CD4-positive, alpha-beta T cell treated with Interleukin-4 for 1 hour (primary cell): Measurements from ENCODE around the gene CEL.
"Not testable (repeated sequence)": the region's sequence is repeated elsewhere in the genome, so short reads cannot be mapped to it uniquely, and the experiment has no call there.

Experiments used
- DNase-seq, 2 donors: peaks; one replicate each; pipeline ENCODE4 v3.0.0-alpha.2; 2020 to 2022

The CEL gene

DNA sequence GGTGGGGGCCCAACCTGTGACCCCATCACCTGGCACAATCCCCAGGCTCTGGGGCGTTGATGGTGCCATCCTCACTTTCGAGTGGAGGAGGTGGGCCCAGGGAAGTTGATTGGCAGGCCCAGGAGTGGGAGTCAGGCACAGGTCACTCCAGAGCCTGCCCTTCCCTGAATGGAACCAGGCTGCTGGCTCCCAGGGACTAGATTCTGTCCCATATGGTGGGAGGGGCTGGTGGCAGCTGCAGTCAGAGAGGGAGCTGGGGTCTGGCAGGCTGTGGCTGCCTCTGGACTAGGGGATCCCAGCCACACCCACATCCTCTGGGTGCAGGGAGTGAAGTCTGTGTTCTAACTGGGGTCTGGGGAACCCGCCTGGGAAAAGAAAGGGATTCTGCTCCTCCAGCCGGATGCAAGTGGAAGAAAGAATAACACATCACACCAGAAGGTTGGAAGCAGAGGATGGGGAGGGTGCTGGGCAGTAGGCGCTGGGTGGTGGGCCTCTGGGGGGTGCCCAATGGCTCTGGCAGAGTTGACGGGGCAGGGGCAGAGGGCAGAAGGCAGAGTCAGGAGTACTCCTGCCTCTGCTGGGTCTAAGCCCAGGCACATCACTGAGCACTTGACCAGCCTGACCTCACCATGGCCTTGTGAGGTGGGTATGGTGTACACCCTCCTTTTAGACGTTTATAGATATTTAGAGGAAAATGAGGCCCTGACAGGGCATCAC is 25.8 kb downstream of the CEL start:
- DNase-seq, result no peak

DNA sequence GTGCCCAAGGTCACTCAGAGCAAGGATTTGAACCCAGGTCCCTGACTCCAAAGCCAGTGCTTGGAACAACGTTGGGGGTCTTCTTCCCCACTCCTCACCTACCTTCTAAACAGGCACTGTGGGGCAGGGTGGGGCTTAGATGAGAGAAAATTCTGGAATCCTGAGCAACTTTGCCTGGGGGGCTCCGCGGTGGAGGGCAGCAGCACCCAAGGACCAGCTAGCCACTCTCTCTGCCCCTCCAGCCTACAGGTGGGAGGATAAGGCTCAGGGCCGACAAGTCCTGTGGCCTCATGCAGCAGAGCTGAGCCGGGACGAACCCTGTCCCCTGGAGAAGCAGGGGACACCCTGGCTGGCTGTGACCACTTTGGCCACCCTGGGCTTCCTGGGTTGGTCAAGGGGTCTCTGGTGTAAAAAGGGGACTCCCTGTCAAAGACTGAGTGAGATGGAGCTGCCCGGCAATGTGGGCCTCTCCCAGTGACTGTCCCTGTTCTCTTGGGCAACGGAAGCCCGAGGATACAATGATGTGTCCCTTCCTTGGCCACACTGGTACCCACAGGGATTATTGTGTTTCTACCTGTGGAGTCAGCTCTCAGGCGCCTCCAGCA is 26.5 kb downstream of the CEL start:
- no peak for DNase-seq

DNA sequence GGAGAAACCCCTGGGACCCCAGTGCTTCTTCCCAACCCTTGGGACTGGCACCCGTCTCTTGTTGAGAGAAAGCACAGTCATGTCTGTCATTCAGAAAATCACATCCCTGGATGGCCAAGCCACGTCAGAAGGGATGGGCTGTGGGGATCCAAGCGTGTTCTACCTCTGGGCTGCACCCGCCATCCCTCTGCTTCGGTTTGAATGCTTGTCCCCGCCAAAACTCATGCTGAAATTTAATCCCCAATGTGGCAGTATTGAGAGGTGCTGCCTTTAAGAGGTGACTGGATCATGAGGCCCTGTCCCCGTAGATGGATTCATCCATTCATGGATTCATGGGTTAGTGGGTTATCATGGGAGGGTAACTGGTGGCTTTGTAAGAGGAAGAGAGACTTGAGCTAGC is 27.0 kb downstream of the CEL start:
- no peak for DNase-seq

DNA sequence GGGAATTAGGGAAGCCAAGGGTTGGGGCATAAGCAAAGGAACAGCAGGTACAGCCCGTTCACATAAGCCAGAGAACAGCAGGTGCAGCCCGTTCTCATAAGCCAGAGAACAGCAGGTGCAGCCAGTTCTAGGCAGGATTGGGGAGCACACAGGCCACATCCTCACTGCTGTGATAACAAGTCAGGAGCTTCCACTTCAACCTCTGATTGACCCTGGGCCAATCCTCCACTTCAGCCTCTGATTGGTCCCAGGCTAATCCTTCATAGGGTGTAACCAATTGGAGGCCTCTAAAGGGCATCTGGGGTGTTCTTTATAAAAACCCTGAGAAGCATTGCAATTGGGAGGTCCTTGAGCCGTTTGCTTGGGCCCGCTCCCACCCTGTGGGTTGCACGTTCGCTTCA is 27.5 kb downstream of the CEL start:
- DNase-seq, result no peak

DNA sequence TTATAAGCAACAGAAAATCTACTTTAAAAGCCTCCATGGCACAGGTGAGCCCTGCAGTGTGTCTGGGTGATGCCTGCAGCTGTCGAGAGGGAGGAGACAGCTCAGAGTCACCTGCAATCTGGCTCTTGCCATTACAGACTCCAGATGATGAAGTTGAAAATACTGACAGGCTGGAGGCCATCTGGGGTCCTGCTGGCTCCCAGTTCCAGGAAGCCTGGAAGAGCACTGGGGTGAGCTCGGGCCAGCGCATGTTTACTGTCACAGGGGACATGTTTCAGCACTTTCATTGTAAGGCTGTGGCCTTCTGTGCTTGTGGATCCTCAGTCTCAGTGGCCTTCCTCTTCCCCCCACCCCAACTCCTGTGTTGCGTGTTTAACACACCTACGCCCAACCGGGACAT is 28.4 kb downstream of the CEL start:
- no peak for DNase-seq

DNA sequence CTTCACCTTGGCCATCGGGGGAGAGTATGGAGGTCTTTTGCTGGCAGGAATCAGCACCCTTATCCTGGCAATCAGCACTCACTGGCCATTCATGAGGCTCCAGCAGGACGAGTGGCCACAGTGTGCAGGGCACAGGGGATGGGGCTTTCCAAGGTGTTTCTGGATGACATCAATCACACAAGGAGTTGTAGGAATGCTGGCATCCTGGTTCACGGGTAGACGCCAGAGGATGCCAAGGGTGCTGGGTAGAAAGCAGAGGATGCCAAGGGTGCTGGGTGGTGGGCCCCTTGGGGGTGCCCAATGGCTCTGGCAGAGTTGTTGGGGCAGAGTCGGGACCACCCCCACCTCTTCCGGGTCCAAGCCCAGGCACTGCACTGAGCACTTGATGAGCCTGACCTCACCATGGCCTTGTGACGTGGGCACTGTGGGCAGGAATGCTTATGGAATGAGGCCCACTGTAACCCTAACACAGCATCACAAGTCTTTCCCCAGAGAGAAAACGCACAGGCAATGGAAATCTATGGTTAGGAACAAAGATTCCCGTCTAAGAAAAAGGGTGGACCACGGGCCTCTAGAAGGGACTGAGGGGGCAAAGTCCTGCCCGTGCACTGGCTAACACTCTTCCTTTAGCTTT is 29.1 kb downstream of the CEL start:
- DNase-seq, result no peak

DNA sequence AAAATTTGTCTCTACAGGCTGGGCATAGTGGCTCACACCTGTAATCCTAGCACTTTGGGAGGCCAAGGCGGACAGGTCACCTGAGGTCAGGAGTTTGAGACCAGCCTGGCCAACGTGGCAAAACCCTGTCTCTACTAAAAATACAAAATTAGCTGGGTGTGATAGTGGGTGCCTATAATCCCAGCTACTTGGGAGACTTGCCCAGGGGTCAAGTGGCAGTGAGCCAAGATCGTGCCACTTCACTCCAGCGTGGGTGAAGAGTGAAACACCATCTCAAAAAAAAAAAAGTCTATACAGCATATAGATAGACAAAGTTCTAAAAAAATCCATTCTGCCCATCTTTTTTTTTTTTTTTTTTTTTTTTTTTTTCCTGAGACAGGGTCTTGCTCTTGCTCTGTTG is 32.6 kb downstream of the CEL start:
- not testable (repeated sequence) for DNase-seq

DNA sequence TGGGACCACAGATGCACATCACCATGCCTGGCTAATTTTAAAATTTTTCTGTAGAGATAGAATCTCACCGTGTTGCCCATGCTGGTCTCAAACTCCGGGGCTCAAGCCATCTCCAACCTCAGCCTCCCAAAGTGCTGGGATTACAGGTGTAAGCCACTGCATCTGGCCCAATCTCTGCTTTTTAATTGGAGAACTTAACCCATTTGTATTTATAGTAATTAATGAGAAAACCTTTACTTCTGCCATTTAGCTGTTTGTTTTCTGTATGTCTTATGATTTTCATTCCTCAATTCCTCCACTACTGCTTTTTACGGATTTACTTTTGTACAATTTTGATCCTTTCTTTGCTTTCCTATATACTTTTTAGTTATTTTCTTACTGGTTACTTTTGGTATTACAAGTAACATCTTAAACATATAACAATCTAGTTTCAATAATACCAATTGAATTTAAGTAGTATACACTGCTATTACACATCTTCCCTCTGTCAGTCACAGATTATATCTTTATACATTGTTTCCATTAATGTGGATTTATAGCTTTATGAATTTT is 33.1 kb downstream of the CEL start:
- DNase-seq, result no peak

DNA sequence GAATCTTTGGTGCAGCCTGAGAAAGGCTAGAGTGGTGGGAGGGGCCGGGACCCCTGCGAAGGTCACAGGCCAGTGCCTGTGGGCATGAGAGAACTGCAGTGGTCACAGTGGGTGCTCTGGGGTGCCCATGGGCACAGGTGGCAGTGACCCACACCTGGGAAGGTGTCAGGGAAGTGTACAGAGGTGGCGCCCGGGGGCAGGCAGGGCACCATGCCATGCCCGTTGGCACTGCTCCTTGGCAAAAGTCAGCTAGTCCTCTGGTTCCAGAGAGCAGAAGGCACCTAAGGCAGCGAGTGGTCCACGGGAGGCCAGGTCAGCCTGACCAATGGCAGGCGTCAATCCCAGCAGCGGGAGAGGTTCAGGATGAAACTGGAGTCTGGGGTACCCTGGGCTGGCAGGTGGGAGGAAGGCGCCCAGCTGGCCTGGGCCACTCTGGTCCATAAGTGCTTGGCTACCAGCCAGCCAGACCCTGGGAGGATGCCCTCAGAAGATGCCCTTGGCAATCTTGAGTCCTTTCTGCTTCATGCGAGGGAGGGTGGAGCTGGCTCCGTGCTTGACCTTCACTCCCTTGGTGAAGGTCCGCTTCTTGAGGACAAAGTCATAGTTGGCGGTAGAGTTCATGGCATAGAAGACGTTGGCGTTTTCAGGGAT is 36.4 kb downstream of the CEL start:
- DNase-seq, result no peak

DNA sequence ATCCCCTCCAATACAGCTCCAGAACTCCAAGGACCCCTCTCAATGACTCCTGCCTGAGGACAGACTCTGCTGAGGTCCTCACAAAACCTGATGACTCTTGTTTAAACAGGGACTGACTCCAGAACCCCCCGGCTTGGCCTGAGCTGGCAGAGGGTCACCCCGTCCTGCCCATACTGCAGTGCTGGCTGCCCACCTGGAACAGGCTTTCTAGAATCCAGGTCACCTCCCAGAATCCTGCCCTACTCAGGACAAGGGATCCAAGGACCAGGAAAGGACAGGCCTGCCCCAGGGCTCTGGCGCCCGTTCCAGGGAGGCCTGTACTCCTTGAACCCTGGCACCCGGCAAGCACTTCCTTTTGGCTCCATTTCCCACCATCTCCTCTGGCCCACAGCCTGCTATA is 37.1 kb downstream of the CEL start:
- DNase-seq, result no peak

DNA sequence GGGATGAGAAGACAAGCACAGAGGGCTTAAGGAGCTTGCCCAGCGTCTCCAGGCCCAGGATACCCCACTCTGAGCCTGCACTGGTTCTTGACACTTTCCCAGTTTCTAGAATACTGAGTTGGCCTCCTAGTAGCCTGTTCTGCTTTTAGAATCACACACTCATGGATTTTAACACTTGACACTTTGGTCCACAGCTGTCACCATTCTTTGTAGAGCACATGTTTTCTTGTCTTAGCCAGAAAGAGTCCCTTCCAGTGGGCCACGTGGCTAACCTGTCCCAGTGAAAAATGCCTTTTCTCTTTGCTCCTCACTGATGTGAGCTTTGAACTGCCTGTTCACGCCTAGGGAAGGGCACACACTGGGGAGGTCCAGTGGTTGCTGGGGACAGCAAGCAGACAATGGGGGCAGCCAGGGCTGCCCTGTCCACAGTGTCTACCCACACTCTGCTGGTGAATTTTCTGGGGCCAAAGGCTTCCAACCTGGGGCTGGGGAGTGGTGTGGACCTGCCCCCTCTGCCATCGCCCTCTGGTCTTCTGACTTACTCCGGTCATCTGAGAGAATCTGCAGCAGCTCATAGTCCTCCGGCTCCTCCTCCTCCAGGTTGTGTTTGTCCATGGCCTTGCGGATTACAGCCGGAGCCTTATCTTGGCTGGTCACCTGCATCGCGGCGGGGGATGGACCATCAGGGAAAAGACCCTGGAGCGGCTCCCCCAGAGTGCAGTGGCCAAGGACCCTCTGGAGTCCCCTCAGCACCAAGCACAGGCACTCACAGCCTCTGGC is 38.1 kb downstream of the CEL start:
- DNase-seq, result no peak

DNA sequence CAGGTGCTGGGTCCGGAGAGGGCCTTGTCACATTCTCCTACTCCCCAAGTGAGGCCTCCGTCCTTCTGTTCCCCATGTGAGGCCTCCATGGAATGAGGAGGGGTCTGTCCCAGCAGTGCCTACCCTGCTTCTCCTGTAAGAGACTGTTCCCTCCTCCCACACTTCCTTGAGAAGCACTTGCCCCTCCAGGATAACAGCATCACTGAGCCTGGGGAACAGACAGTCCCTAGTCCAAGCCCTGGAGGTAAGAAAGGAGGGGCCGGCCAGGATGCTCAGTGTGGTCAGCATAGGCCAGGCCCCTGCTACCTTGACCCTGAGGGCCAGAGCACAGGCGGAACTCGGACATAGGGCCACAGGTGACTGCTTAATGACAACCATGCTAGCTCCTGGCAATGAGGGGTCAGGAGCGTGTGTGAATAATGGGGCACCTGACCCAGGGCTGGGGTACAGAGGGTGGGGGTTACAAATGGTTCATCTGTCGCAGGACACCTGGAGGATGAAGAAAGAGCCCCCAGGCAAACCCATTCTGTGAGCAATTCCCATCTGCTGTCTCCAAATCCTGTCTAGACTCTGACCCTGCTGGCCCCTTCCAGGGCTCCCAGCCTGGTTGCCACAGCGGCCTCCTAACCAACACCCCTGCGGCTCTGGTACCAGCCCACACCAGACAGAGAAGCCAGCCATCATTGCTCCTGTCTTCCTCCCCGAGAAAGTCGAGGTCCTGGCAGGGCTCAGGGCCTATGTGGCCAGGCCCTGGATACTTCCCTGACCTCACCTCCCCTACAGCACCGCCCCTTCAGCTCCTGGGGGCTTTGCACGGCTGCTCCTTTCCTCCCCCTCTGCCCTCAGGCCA is 39.0 kb downstream of the CEL start:
- no peak for DNase-seq

DNA sequence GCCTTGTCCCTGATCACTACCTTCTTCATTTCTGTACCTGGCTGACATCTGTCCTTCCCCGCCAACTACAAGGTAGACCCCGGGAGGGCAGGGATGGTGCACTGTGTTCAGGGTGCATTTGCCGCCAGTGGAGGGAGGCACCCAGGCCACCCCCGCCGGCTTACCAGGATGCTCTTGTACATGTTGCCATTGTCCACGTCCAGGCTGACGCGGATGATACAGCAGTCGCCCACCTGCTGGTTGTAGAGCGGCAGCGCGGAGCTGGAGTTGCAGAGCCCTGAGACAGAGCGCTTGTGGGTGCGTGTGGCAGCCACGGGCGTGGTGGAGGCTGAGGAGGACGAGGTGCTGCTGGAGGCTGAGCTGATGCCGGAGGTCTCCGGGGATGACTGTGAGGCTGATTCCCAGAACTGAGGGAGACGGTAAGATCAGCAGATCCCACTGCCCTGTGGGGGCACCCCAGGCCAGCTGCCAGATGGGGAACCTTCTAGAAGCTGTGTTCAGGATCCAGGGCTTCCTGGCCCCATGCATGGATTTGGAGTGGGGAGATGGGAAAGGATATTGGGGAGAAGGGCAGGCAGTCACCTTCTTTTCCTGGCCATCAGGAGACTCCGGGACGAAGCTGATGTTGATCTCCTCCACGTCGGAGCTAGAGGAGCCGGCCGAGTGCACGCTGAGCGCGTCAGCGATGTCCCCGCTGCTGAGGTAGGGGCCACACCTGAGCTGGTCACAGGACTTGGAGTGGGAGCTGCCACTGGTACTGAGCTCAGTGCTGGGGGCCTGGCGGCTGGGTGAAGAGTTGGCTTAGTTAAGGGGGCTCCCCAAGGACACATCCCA is 39.8 kb downstream of the CEL start:
- DNase-seq, result no peak

DNA sequence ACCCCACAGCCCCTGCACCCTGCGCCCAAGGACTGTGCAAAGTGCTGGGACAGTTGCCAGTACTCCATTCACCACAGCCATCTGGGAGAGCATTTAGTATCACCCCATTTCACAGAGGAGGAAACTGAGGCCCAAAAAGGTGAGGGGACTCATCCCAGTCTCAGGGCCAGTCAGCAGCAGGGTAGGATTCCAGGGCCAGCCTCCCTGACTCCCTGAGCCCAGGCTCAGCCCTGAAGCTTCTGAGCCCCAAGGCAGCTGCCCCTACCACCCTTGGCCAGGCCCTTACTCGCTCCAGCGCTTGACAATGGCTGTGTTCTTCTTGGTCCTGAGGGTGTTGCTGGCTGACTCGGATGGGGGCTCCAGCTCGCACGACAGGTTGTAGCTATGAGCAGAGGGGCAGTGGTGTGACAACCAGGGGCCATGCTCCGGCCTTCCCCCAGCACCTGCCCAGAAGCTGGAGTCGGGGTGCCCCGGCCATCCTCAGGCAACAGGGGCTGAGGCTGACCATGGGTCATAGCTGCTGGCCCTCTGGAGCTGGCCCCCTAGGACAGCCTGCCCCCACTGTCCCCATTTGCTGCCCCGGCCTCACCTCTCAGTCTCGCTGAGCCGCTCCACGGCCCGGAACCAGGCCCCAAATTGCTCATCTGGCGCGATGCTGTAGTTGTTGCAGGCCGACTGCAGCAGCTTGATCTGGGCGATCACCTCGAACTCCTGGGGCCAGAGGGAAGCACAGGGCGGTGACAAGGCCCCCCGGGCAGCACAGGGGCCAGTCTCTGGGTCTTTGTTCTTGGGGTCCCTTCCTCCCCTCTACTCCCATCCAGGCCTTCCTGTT is 40.6 kb downstream of the CEL start:
- DNase-seq, result no peak

DNA sequence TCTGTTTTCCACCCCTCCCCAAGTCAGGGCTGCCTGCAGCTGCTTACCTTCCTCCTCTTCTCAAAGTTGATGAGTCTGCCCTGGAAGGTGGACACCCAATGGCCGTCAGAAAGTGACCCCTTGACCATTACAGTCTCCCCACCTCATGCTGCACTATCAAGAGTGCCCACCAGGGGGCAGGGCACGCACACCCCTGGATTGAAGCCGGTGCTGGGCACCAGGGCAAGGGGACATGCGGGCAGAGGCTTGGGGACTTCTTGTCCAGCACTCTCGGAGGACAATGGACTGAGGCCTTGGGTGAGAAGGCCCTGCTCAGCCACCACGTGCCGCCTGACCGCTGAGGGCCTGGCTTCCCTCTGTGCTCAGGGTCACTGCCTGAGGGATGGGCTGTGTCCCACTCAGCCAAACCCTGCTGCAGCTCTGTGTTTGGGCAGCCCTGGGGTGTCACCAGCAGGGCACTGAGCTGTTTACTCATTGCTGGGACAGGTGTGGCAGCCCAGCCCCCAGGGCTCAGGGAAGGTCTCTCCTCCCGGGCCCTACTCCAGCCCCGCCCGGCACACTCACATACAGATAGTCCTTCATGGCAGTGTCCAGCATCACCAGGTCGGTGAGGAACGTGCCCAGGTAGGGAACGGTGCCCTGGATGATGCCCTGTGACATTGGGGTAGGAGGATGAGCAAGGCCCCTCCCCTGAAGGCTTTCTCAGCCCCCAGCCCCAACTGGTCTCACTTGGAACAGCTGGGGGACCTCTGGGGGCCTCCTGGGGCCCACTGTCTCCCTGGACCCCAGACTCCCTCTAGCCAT is 41.6 kb downstream of the CEL start:
- DNase-seq, result peak; percentile 58 to 60

DNA sequence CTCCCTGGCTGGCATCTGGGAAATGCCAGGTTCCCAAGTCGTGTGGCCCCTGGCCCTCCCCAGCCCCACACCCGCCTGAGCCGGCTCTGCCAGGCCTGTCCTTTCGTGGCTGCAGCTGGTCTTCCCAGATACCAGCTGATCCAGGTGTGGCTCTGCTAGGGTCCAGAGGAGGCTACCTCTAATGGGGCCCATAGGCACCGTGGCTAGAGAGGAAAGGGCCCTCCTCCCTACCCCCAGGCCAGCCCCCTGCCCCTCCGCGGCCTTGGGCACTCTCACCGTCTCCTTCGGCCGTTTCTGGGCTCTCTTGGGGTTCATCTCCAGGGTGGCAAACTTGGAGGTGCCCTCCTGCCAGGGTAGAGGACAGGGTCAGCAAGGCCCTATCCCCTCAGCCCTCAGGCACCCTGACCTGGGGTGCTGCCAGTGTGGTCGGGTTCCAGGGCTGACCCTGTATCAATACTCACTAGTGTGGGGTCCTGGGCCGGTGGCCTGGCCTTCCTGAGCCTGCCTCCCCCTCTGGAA is 42.3 kb downstream of the CEL start:
- no peak for DNase-seq

DNA sequence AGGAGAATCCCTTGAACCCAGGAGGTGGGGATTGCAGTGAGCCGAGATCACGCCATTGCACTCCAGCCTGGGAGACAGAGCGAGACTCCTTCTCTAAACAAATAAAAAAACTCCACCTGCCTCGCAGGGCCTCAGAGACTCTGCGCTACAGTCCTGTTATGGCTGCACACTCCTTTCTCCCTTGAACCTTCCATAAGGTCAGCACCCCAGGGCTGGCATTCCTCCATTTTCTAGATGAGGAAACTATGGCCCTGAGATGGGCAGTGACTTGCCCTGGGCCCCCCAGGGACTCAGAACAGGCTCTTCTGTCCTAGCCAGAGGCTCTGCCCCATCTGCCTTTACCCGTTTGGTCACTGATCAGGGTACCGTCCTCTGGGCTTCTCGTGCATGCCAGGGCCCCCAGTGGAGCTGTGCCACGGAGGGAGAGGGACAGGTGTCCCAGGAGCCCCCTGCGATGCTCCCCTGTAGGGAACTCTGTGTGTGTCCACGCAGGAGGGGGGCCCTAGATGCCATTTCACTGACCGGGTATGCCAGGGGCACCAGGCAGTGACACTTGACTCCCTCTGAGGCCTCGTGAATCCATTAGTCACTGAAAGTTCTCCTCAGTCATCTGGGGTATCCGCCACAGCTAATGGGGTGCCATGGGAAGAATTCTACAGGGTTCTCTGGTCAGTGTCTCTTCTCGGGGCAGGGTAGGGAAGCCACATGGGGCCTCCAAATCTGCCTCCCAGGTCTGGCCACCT is 43.1 kb downstream of the CEL start:
- DNase-seq, result no peak

DNA sequence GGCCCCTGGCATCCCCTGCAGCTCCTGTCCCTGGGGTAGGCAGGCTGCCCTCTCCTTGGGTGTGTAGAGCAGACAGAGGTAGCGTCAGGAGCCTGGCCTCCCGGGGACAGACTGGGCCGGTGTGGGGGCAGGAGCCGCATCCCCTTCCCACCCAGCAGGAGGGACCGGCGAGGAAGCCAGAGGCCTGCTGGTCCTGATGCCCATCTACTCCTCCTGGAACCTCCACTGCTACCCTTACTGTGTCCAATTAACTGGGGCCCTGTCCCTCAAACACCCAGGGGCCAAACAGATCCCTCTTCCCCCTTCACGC is 43.6 kb downstream of the CEL start:
- DNase-seq, result no peak
